Stimulated activated CD4-positive, alpha-beta T cell treated with anti-CD3 and anti-CD28 coated beads, TNF-alpha, amount 100 ng/mL, for 48 hours (primary cell): ENCODE data around the gene NECTIN1.

Experiments
- DNase-seq, 3 donors: peaks; one replicate each; pipeline ENCODE4 v3.0.0-alpha.2; 2020; ENCODE audit warnings: low read depth in 3 of 3

NECTIN1 gene

DNA sequence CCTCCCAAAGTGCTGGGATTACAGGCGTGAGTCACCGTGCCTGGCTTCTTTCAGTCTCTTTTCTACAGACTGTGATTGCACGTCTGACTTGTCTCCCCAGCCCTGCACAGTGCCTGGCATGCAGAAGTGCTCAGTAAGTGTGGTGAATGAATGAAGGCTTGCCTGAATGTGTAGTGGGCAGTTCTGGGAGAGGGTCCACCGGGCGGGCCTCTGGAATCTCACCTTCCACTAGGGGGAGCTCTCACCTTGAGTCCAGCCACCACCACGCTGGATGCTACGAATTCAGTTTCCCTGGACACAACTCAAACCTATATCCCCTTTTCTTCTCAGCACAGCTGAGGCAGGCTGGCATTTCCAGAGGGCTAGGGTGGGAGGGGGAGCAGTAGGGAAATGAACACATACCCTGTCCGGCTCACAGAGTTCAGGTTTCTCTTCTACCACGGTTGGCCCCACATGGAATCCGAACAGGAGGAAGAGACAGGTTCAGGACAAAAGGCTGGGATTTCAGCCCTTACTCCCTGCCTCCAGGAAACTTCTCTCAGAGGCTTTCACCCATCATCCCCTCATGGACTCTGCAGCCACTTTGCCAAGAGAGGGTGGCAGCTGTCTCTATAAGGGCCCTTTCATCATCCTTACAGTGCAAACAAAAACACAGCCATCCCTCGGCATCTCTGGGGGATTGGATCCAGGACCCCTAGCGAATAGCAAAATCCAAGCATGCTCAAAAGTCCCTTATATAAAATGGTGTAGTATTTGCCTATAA is 86.8 kb downstream of the NECTIN1 start:
- peak in 1 of 3 donors; percentile 13 for DNase-seq

DNA sequence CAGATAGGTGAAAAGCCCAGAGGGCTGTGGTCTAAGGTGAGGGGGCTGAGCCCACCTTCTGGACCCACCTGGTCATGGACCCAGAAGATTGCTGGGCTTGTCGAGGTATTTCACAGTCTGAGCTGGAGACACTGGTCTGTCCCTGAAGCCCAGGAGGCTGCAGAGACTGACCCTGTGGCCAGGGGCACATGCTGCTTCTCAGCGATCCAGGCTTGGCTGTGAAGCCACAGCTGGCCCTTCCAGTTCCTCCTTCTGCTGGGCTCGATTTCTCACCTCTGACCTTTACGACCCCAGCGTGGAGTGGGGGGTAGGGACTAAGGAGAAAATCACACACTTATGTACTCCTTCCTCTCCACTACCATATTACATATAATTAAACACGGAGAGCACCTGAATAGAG is 88.5 kb downstream of the NECTIN1 start:
- DNase-seq, result no peak

DNA sequence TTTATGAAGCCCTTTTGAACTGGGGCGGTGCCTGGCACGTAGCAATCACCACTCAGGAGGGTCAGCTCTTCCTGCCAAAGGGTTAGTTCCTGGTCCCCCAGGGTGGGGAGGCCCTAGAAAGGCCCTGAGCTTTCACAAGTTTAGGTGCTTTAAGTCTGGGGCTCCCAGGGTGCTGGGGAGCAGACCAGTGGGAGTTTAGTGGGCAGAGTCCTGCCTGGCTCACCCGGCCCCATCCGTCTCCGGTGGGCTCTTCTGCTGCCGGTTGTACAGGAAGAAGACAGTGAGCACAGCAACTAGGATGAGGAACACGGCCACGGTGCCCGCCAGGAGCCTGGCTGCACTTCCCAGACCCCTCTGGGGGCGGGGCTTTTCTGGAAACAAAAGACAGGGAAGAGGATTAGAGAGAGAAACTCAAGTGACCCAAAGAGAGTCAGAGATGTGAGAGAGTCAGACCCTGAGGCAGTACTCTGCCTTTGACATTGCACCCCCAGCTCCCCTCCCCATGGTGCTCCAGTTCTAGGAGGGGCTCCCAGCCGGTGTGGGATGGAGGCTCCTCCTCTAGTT is 89.3 kb downstream of the NECTIN1 start:
- no peak for DNase-seq

DNA sequence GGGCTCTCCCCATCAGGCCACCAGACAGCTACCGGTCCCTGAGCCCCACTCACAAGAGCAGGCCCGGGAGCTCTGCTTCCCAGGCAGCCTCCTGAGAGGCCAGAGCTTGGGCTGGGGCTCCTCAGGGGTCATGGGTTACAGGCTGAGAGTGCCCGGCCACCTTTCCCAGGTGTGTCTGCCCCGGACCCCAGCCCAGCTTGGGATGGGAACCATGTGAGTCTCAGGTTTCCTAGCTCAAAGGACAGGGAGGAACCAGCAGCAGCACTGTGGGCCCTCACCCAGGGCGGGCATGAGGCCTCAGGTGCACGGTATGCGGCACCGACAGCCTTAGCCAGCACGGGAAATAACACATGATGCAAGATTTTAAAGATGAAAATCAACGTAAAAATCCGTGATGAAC is 90.1 kb downstream of the NECTIN1 start:
- no peak for DNase-seq

DNA sequence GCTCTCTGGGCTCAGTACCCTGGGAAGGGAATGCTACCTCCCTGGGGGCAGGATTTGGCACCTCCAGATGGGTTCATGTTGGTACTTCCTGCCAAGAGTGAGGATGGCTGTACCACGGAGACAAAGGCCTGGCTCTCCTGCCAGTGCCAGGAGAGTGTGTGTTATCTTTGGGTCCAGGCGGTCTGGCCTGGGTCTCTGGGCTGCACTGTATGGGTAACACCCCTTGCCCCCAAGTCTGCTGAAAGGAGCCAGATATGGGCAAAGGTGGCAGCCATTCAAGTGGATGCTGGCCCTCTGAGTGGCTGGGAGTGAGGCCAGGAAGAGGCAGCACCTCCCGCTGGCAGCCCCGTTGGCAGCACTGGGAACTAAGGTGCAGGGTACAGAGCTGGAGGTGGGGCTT is 91.5 kb downstream of the NECTIN1 start:
- DNase-seq, result no peak

DNA sequence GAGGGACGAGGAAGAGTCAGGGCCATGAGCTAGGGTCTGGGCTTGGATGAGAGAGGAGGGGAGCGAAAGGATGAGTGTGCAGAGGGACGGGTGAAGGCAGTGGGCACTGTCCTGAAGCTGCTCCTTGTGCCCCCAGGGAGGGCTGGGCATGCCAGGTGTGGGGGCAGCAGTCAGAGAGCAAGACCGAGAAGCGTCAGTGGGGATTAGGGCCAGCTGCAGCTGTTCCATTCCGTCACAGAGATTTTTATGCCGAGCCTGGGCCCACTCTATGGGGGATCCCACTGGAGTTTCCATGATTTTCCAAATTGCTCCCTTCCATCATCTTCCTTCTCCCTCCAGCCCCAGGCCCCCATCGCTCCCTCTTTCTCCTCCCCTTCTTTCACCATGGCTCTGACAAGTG is 93.2 kb downstream of the NECTIN1 start:
- DNase-seq, result no peak

DNA sequence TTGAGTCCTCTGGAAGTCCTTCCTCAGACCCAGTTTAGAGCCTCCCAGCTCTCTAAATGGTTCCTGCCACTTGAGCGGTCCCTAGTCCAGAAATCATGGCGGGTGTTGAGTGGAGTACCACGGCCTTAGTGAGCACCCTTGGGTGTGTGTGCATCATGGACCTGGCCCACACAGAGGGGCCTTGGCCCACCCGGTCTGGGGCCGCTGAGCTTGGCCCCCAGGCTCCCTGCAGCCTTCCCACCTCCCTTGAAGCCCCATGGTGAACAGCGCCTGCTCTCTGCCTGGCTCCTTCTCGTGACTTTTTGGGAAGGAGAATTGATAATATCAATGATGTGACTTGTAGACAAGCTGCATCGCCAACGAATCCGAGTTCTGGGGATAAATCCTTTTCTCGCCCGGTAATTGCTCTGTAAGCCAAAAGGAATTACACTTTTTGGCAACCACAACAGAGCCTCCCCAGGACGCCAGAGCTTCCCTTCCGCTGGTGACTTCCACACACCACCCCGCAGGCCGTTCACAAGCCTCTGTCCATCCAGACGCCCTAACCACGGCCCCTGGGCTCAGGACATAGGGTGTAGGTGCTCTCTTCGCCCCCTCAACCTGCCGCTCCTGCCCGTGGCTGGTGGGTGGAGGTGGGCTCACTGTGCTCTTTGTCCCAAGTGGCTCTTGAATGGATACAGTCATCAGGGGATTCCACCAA is 93.8 kb downstream of the NECTIN1 start:
- no peak for DNase-seq

DNA sequence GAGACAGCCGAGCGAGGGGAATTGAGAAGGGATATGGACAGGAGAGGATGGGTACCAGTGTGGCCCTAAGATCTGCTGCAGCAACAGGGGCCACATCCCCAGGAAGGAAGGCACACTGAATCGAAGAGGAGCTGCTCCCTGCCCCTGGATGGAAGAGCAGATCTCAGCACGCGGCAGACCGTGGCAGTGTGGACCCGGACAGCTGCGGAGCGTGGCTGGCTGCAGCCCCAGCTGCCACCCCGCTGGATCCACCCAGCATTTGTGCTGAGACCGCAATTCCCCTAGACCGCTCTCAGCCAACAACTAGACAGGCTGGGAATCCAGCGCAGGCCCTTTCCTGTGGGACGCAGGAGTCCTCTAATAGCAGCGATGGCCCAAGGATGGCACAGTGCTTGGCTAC is 94.7 kb downstream of the NECTIN1 start:
- no peak for DNase-seq

DNA sequence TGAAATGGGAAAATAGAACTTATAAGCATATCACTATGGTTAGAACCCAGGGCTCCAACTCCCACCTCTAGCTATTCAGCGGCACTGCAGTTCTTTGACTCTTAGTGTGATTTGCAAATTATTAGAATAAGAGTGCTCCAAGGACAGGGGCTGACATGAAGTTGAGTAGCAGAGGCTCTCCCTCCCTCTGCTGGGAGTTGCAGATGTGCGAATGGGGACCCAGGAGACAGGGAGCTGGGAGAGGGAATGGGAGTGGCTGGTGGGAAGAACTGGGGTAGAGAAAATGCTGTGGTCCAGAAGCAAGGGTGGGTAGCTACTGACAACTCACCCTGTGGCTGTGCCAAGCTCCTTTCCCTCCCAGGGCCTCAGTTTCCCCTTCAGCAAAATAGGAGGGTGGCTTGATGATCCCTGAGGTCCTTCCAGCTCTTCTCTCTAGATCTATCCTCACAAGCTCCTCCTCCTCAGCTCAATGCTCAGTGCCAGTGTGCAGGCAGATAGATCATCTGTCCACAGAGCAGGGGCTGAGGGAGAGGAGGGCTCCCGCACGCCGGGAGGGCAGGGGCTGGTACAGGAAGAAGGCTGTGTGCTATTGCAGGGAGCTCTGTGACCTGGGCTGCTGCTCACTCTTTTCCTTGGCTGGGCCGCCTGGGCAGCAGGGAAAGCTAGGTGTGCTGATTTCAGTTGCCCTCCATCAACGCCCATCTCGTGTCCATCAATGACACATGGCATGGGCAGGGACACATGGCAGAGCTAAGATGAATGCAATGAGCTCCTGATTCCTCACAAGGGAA is 99.0 kb downstream of the NECTIN1 start:
- DNase-seq, result no peak

DNA sequence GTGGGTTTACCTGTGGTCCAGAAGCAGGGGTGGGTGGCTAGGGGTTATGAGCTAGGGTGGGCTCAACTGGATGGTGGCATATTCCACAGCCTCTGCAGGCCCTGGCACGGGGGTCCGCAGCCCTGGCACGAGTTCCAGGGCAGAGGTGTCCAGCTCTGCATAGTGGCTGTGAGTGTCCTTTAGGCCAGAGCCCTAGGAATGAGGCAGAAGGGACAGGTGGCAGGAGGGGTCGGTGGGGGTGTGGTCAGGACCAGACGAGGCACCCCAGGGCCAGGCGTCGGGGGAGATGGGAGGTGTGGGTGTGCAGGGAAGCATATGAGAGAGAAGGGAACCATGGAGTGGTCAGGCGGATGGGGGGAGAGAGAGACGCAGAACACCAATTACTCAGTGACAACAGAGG is 99.9 kb downstream of the NECTIN1 start:
- DNase-seq, result no peak

DNA sequence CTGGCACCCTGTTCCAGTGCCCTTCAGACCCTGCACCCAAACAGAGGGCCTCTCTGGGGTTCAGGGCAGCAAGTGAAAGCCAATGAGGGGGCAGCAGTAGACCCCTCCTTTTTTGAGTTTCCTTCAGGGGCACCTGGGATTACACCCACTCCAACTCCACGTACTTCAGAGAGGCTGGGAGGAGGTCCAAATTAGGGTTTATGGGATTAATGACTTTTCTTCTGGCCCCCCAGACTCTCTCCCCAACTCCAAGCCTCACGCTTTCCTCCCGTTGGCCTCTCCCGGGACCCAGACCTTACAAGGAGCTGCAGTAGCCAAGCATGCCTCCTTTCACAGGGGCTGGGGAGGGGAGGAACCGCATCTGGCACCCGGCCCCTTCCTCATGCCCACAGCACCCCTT is 101.7 kb downstream of the NECTIN1 start:
- no peak for DNase-seq

DNA sequence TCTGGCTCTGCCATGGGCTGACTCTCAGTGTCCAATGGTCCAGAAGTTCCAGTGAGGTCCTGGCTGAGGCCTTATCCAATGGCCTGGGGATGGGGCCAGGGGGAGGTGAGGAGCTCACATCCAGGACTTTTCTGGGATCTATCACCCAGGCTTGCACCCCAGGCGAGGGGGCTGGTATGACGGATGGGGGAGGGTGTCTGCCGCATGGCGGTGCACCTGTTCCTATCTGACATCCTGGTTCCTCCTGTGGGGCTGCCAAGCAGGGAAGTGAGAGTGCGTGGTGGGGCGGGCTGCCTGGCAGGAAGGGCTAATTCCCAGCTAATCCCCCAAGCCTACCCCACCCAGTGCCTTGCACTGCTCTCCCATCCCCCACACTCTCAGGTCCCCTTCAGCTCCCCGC is 102.1 kb downstream of the NECTIN1 start:
- DNase-seq, result no peak

DNA sequence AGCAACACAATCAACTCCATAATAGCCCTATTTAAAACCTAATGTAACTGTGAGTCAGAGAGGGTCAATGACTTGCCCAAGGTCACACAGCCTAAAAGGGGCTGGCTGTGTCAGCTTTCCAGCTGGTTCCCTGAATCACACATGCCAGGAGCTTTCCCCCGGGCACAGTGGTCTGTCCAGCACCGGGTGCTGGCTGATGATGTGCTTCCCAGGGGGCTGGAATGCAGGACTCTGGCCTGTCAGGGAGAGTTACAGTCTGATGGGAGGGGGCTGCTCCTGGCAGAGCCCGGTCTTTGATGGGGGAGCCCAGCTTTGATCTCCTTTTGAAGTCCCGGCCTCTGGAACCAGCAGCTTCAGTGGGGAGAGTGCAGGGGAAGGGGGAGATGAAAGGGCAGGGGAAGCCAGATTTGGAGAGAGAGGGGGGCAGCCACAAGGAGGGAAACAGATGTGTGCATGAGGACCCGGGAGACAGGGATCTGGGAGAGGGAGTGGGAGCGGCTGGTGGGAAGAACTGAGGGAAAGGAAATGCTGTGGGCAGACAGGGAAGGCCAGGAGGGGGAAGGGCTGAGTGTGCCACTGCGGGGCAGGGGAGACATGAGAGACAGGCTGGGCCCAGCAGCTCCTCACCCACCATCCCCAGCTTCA is 102.7 kb downstream of the NECTIN1 start:
- DNase-seq, result no peak

DNA sequence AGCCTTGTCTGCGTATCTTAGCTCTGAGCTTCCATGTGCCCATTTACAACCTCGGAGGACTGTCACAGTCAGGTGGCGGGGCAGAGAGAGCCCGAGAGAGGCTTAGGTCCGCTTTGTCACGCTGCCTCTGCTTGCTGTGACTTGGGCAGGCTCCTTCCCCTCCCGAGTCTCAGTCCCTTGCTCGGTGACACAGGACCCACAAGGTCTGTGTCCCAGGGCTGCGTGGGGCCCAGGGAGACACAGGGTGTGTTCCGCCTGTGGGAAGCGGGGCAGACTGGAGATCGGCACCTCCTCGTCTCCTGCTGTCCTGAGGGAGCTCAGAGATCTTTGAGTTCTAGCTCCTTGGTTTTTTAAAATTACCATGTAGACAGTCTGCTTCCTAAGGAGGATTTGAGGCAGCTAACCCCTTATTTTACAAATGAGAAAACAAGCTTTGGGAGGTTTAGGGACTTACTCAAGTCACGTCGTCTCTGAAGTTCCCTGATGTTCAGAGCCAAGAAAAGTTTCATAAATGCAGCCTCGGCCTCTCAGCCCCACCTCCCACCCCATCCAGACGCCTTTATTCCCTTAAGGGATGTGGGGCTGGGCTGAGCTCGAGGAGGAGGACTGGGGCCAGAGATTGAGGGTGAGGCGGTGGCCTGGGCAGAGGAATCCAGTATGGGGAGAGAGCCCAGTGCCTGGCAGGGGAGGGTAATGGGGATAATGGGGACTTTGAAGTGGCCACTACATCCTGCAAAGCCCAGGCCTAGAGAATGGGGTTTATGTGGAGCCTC is 103.6 kb downstream of the NECTIN1 start:
- DNase-seq, result no peak

DNA sequence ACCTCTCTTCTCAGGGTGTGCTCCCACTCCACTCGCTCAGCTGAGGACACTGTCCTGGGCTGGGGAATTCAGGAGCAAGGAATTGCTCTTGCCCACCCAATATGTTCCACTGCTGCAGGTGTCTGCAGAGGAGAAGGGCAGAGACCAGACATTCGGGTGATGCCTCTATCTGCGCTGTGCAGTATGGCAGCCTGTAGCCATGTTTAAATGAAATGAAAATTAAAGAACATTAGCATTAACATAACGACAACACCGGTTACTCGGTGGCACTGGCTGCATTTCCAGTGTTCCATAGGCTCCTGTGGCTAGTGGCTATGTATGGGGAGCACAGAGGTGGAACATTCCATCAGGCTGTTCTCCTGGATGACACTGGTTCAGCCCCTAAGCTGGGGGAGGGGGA is 104.4 kb downstream of the NECTIN1 start:
- DNase-seq, result no peak

DNA sequence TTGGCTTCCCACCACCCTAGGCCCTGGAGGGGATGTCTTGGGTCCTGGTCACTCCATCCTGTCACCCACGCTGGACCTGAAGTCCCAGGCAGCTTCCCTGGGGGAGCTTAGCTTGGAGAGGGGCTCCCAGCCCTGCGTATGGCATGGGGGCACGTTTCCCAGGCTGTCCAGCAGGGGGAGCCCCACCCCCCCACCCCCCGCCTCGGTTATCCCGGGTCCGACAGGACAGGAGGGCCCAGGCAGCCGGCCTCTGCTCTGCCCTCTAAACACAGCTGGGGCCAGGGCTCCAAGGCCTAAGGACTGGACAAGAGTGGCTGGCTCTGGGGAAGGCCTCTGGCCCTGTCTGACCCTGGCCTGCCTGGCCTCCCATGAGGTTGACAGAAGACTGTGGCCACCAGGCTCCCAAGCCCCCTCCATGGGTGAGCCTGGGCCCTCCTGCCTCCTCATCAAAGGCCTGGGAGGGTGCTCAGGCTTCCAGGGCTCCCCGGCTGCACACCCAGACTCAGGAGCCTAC is 104.8 kb downstream of the NECTIN1 start:
- DNase-seq, result no peak

DNA sequence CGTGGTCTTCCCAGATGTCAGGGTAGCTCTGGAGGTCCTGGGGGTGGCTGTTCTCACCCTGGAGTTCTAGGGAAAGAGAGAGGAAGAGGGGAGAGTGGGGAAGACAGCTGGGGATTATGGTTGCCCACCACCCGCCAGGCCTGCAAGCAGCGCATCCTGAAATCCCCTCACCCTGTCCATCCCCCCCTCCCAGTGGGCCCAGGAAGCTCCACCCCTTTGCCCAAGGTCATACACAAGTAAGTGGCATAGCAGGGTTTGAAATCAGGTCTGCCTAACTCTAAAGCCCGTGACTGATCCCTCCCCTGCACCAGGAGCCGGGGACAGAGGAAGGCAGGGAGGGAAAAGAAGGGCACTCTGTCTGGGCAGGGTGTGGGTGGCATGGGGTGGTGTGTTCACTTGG is 105.3 kb downstream of the NECTIN1 start:
- DNase-seq, result no peak

DNA sequence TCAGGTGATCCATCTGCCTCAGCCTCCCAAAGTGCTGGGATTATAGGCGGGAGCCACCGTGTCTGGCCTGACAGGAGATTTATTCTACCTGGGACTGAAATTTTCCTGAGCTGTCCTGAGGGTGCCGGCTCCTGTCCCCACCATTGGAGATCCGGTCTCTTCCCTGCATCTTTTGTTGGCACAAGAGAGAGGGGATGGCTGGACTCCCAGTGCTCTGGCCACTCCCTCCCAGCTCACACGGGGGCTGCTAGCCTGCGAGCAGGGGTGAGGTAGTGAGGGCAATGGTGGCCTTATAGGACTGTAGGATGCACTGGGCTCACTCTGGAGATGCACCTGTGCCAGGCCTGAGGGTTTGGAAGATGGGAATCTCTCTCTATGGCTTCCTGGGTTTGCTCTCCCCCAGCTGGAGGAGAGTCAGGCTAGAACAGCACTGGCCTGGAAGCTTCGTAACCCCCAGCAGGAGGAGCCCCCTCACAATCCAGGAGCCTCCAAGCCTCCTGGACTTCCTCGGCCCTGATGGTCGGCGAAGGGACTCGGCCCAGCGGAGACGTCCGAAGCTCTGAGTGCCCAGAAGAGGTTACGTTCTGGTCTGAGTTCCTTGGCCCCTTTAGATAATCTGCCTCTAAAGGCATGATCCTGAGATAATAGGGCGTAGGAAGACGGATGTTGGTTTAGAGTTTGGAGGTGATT is 106.4 kb downstream of the NECTIN1 start:
- DNase-seq, result no peak

DNA sequence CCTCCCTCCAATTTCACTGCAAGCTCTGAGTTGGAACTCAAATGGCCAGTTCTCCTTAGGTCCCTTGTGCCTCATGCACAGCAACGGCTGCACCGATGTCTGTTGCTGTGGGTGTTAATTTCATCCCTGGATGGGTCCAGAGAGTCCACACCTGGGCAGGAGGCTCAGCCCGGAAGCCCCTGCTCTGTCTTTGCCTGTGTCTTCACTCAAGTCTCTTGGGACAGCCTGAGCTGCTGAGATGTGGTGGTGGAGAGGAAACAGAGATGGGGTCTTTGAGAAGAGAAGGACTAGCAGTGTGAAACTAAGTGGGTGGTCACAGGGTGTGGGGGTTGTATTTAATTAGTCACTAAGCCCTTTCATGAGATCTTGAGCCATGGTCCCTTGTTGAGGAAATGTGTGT is 109.3 kb downstream of the NECTIN1 start:
- DNase-seq, result no peak

DNA sequence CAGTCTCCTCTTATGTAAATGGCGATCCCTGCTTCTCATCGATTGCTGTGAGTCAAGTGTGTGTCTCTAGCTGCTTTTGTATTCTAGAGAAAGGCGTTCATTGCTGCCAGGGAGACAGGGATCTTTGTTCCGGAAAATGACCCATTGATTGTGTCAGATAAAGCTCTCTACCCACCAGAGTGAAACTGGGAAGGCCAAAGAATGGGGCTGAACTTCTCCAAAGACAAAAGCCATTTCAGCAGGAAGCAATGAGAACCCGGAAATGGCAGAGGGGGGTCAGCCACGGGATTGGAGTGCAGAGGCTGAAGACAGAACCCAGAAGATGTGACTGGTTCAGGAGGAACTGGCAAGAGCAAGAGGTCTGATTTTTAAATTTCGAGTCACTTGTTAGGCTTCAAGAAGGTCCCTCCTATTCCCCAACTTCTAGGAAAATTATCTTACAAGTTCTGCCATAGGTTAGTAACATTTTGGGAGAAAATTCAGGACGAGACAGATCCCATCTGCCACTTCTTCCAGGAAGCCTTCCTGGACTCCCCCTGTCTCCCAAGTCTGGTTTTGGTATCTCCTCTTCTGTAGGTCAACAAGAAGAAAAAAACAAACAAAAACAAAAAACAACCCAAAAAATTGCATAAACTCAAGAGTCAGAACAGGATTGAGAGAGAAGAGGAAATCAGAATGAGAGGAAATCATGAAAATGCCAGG is 110.6 kb downstream of the NECTIN1 start:
- DNase-seq, result no peak
